ENCODE measurements around the gene MAPK8IP1.

The MAPK8IP1 gene

DNA sequence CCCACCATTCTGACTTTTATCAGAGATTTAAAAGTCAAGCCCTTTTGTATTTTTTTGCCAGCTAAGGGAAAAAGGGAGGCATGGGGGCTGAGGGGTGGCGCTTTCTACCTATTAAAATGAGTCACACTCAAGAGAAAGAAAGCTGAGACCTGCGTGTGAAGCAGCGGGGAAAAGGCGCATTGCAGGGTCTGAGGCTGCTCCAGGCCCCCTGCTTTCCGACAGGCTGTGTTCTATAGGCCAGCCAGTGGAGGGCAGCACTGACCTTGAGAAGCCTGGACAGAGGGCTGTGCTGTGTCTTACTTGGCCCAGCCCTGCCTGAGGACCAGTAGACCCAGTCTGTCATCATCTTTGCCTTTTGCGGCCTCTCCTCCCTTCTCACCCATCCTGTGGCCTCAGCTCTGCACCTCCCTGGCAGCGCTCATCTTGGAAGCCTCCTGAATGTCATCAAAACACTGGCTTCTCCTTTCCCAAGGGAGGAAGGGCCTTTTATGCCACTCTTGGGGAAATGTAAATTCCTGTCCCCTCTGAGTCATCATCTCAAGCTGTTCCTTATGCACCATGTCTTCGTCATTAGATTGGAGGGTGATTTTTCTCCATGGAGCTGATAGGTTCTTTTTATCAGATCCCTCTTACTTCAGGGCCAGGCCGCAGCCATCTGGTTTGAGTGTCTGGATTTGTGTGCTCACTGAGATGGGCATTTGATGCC is 12.6 kb upstream of the MAPK8IP1 start:
- no peak overlapping the region for H3K4me3 ChIP-seq (ENCODE audit: low read length)
- TF ChIP-seq, protein P1, sequence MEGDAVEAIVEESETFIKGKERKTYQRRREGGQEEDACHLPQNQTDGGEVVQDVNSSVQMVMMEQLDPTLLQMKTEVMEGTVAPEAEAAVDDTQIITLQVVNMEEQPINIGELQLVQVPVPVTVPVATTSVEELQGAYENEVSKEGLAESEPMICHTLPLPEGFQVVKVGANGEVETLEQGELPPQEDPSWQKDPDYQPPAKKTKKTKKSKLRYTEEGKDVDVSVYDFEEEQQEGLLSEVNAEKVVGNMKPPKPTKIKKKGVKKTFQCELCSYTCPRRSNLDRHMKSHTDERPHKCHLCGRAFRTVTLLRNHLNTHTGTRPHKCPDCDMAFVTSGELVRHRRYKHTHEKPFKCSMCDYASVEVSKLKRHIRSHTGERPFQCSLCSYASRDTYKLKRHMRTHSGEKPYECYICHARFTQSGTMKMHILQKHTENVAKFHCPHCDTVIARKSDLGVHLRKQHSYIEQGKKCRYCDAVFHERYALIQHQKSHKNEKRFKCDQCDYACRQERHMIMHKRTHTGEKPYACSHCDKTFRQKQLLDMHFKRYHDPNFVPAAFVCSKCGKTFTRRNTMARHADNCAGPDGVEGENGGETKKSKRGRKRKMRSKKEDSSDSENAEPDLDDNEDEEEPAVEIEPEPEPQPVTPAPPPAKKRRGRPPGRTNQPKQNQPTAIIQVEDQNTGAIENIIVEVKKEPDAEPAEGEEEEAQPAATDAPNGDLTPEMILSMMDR (conservative IDR thresholded peaks at IDR 0.05; ENCODE audit: low read length): peak; percentile 86
- DNase-seq (ENCODE audit: low read depth): peak; percentile 90

DNA sequence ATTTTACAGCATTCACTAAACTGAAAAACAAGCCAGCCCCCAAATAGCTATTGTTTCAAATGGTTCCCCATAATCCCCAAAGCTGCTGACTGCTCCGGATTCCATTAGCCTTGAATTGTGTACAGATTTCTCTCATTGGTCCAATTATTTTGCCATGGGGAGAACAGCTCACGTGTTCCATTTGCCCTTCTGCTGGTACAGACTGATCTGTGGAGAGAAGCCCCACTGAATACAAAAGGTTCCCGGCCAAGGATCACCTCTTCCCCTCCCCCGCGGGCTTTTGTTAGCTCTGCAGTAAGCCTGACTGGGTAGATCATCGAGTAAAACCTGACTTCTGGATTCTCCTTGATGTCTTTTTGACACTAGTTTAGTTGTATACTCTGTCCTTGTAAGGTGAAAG is 9.1 kb upstream of the MAPK8IP1 start:
- TF ChIP-seq, protein P1 (conservative IDR thresholded peaks at IDR 0.05; ENCODE audit: low read length): no peak
- no peak overlapping the region for H3K4me3 ChIP-seq (ENCODE audit: low read length)
- no peak for DNase-seq (ENCODE audit: low read depth)

DNA sequence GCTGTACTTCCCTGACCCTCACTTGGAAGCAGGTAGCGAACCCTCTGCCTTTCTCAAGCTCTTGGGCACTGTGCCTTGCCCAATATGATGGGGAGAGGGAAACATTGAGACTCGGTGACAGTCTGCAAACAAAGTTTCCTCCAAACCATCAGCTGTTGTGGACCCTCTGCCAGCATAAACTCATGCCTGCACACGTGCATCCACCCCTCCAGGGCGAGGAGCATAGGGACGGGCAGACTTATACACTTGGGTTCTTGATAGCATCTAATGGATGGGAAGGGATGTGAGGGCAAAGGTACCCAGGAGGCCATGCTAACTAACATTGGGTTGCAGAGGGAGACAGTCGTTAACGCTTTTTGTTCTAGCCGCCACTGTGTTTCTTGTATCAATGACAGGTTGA is 8.2 kb upstream of the MAPK8IP1 start:
- TF ChIP-seq, protein P1 (conservative IDR thresholded peaks at IDR 0.05; ENCODE audit: low read length): no peak
- DNase-seq (ENCODE audit: low read depth): no peak

DNA sequence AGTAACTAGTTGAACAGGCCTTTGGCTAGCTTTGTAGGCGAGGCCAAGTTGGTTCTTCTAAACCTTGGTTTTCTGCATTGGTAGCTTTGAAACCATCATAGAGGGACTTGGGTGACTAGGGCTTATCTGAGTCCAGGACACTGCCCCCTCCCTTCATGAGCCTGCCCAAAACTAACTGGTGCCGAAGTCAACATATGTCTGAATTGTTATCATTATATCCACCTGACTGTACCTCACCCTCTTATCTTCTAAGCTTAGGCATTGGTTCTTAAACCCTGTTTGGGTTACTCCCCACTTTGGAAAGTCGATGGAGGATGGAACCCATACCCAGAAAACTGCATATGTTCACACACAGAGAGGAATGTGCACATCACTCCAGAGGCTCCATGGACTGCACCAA is 7.6 kb upstream of the MAPK8IP1 start:
- H3K4me3 ChIP-seq (ENCODE audit: low read length): no peak overlapping the region
- TF ChIP-seq, protein P1 (conservative IDR thresholded peaks at IDR 0.05; ENCODE audit: low read length): no peak
- DNase-seq (ENCODE audit: low read depth): no peak

More for the DNA sequence above, 8.2 kb upstream of the MAPK8IP1 start:
- no peak overlapping the region for H3K4me3 ChIP-seq (ENCODE audit: low read length)

DNA sequence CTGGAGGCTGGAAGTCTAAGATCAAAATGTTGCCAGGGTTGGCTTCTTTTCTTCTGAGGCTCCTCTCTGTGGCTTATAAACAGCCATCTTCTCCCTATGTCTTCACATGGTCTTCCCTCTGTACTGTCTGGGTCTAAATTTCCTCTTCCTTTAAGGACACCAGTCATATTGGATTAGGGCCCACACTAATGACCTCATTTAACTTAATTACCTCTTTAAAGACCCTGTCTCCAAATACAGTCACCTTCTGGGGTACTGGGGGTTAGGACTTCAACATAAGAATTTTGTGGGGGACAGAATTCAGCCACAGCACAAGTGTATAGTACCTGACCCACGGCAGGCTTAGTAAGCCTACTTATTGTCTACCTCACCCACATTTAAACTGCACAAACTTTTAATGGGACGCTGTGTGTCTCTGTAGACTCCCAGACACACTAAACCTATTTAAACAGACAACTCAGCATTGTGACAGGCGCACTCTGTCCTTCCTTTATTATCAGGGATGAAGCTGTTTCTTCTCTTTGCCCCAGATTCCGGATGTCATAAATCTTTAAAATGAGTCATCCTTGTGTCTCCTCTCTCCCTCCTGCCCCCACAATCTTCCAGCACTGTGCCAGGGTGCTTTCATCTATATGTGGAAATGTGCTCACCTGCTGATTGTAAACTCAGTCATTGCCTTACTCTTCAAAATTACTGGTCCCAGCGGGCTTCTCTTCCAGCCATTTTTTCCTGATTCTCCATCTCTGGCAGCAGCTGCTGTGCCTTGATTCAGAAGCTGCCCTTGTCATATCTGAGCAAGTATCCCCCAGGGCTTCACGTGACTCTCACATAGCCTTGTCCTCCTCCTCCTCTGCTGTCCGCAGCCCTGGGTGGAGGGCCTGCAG is 5.4 kb upstream of the MAPK8IP1 start:
- TF ChIP-seq, protein P1 (conservative IDR thresholded peaks at IDR 0.05; ENCODE audit: low read length): no peak
- peak; percentile 16 for DNase-seq (ENCODE audit: low read depth)
- no peak overlapping the region for H3K4me3 ChIP-seq (ENCODE audit: low read length)

DNA sequence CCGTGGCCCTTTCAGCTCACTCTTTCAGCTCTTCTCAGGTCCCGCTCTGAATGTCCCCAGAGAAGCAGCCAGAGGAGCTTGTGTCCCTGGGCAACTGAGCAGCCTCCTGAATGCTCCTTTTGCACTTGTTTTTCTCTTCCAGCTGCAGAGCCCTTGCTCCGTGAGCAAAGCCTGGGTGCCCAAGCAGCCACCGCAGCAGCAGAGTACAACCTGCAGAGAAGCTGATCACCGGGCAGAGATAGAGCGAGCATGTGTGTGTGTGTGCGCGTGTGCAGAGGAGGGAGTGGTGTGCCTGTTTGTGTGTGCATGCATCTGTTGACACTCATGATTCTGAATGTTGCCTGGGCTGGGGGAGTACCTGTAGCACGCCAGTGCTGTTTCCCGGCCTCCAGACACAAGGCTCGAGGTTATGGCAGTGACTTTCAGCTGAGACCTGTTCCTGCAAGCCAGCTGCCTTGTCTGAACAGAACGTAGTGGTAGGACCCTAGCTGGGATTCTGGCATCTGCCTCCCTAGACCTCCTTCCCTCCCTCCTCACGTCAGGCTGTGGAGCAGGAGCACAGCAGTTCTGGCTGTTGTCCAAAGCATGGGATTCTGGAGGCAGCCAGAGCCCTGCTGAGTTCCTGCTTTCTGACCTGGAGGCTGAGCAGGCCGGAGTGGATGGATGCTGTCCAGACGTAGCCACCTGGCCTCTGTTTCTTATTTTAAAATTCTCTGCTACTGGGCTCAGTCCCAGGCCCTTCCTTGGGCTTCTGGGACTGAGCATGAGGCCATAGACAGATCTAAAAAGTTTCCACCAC is 4.5 kb upstream of the MAPK8IP1 start:
- TF ChIP-seq, protein P1 (conservative IDR thresholded peaks at IDR 0.05; ENCODE audit: low read length): no peak
- no peak overlapping the region for H3K4me3 ChIP-seq (ENCODE audit: low read length)
- no peak for DNase-seq (ENCODE audit: low read depth)

All from AG10803 (cell line).